Measurements from ENCODE around the gene XCL2. TPM values are rescaled to one million over a fixed set of nuclear protein-coding genes. Genes with fewer than 3 reads are reported as not detected.
A peak's percentile ranks its signal among the peaks of the same experiment; 100 is the strongest.
"Not testable (repeated sequence)": the region's sequence is repeated elsewhere in the genome, so short reads cannot be mapped to it uniquely, and the experiment has no call there.

The XCL2 gene
- total and polyA plus RNA-seq, 3 experiments from 2014 or later, result 90.6 to 350 (median 316) TPM

DNA sequence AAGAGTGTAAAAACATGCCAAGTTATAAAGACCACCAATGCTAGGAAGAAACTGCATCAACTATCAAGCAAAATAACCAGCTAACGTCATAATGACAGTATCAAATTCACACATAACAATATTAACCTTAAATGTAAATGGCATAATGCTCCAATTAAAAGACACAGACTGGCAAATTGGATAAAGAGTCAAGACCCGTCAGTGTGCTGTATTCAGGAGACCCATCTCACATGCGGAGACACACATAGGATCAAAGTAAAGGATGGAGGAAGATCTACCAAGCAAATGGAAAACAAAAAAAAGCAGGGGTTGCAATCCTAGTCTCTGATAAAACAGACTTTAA lies 2.7 kb upstream of the XCL2 start:
- H3K4me1 ChIP-seq (ENCODE audit: insufficient read depth, low read length); H3K27ac Mint-ChIP-seq; H3K9me3 Mint-ChIP-seq; H3K4me3 ChIP-seq (ENCODE audit: low read length); H3K36me3 ChIP-seq (ENCODE audit: insufficient read depth, low read length); POLR2A ChIA-PET; H3K4me3 Mint-ChIP-seq; H3K9me3 ChIP-seq (ENCODE audit: low read length); H3K27ac ChIP-seq (ENCODE audit: low read depth, low read length); H3K27me3 Mint-ChIP-seq; DNase-seq; H3K27me3 ChIP-seq (ENCODE audit: insufficient read depth, low read length, poor library complexity, severe bottlenecking); CTCF ChIA-PET: not testable (repeated sequence)
- Mint-ChIP-seq H3K4me1 (peaks cover 29 to 34% (median 32%) of the 10 kb centered on the region in 3 donors), H3K36me3 (peaks cover 2 to 19% (median 5%) of the 10 kb centered on the region in 3 donors)

DNA sequence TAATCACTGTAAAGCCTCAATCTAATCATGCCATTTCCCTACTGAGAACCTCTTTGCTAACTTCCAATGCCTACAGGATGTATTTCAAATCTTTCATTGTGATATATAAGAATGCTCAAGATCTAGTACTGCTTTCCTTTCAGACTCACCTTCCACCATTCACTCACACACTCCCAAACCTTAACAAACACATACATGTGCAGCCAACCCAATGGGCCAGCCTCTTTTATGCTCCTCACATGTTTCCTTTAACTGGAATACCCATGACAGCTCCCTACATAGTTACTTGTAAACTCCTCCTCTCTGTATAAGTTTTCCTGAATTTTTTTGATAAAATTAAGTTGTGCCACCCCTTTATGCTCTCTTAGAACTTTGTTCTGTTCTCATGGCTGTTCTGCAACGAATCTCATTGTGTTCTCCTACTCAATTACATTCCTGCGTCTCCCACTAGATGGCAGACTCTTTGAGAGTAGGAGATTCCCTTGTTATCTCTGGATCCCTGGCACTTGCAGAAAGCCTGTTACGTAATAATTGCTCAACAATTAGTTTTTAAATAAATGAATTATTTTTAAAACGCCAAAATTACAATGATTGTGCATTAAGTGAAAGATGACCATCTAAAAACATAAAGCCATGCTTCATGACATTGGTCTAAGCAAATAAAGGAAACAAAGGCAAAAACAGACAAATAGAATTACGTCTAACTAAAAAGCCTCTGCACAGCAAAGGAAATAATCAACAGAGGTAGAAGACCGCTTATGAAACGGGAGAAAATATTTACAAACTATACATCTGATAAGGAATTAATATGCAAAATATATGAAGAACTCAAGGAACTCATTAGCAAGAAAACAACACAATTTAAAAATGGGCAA lies 2.1 kb upstream of the XCL2 start:
- peak overlapping the region in 1 of 7 donors; percentile 42 for H3K4me3 Mint-ChIP-seq
- H3K27ac ChIP-seq (ENCODE audit: low read depth, low read length); H3K4me3 ChIP-seq (ENCODE audit: low read length); H3K36me3 ChIP-seq (ENCODE audit: insufficient read depth, low read length); H3K9me3 Mint-ChIP-seq; DNase-seq; H3K4me1 ChIP-seq (ENCODE audit: insufficient read depth, low read length); POLR2A ChIA-PET; H3K9me3 ChIP-seq (ENCODE audit: low read length); H3K27me3 Mint-ChIP-seq; CTCF ChIA-PET; H3K27me3 ChIP-seq (ENCODE audit: insufficient read depth, low read length, poor library complexity, severe bottlenecking): not testable (repeated sequence)
- peaks cover 2 to 22% (median 9%) of the 10 kb centered on the region in 3 donors for H3K36me3 Mint-ChIP-seq
- H3K27ac Mint-ChIP-seq, result peak overlapping the region in 2 of 8 donors; percentile 1 to 36
- H3K4me1 Mint-ChIP-seq, result peaks cover 31 to 40% (median 38%) of the 10 kb centered on the region in 3 donors

- H3K9me3 ChIP-seq (ENCODE audit: low read length); H3K9me3 Mint-ChIP-seq; H3K27ac ChIP-seq (ENCODE audit: low read depth, low read length); H3K4me3 ChIP-seq (ENCODE audit: low read length); H3K27me3 Mint-ChIP-seq; DNase-seq; POLR2A ChIA-PET; H3K27me3 ChIP-seq (ENCODE audit: insufficient read depth, low read length, poor library complexity, severe bottlenecking); H3K36me3 ChIP-seq (ENCODE audit: insufficient read depth, low read length); CTCF ChIA-PET; H3K4me1 ChIP-seq (ENCODE audit: insufficient read depth, low read length): not testable (repeated sequence)
- Mint-ChIP-seq H3K36me3 (peaks cover 4 to 23% (median 21%) of the 10 kb centered on the region in 3 donors), H3K4me1 (peaks cover 29 to 59% (median 58%) of the 10 kb centered on the region in 3 donors), H3K4me3 (peak overlapping the region; percentile 78 to 99 (median 84)), H3K27ac (peak overlapping the region in 7 of 8 donors; percentile 18 to 94 (median 78))
These were observed 819 bp downstream of the XCL2 start for GRCh38 chr1:168542978-168543377.

- POLR2A ChIA-PET; H3K4me3 ChIP-seq (ENCODE audit: low read length); H3K27ac ChIP-seq (ENCODE audit: low read depth, low read length); CTCF ChIA-PET; H3K27me3 Mint-ChIP-seq; H3K9me3 ChIP-seq (ENCODE audit: low read length); H3K36me3 ChIP-seq (ENCODE audit: insufficient read depth, low read length); DNase-seq; H3K27me3 ChIP-seq (ENCODE audit: insufficient read depth, low read length, poor library complexity, severe bottlenecking): not testable (repeated sequence)
- peaks cover 14% of the 10 kb centered on the region for H3K4me1 ChIP-seq (ENCODE audit: insufficient read depth, low read length)
- H3K4me1 Mint-ChIP-seq, result peaks cover 50 to 78% (median 77%) of the 10 kb centered on the region in 3 donors
- H3K36me3 Mint-ChIP-seq, result peaks cover 2 to 29% (median 19%) of the 10 kb centered on the region in 3 donors
- peak overlapping the region in 2 of 8 donors; percentile 23 to 60 for H3K27ac Mint-ChIP-seq
- H3K9me3 Mint-ChIP-seq, result peaks cover 0 to 12% (median 8%) of the 10 kb centered on the region in 5 donors
- peak overlapping the region in 3 of 7 donors; percentile 17 to 99 (median 95) for H3K4me3 Mint-ChIP-seq
These were observed 3.0 kb downstream of the XCL2 start for GRCh38 chr1:168540798-168541197.

DNA sequence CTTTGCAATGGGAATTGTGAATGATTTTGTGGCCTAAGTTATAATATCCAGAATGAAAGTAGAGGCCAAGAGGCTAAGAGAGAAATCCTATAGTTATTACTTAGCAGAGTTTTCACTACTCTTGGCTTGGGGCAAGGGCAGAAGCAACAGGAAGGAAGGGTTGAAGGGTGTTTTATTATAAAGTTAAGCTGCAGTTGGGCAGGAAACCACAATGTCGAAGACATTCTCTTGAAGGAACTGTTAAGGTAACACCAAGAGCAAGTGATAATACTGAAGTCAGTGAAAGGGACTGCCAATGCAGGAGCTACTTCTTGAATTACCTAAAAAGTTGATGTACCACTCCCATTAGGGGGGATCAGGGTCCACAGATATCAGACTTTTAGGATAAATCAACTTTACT lies 8.3 kb downstream of the XCL2 start:
- Histone ChIP-seq H3K27me3 (ENCODE audit: insufficient read depth, low read length, poor library complexity, severe bottlenecking) (no peaks in the 10 kb centered on the region), H3K27ac (ENCODE audit: low read depth, low read length) (no peak overlapping the region), H3K9me3 (ENCODE audit: low read length) (no peaks in the 10 kb centered on the region), H3K36me3 (ENCODE audit: insufficient read depth, low read length) (no peaks in the 10 kb centered on the region), H3K4me3 (ENCODE audit: low read length) (peak overlapping the region; percentile 9), H3K4me1 (ENCODE audit: insufficient read depth, low read length) (peaks cover 63% of the 10 kb centered on the region)
- H3K27me3 Mint-ChIP-seq, result no peaks in the 10 kb centered on the region
- DNase-seq, result peak in 3 of 5 donors; percentile 56 to 66 (median 58)
- H3K4me3 Mint-ChIP-seq, result peak overlapping the region; percentile 14 to 79 (median 74)
- ChIA-PET POLR2A (interaction anchor here (1.1 to 1.9 kb wide), 4 partner anchors 9 to 193 kb away, joined by 4 to 11 read pairs (median 4); no protein-coding TSS in a partner anchor), CTCF (interaction anchor here (0.8 to 2.4 kb wide), 9 partner anchors 12 to 192 kb away, joined by 3 to 11 read pairs (median 3); no protein-coding TSS in a partner anchor)
- H3K36me3 Mint-ChIP-seq, result peaks cover 0 to 18% (median 14%) of the 10 kb centered on the region in 3 donors
- peak overlapping the region; percentile 68 to 96 (median 82) for H3K27ac Mint-ChIP-seq
- peaks cover 0 to 11% (median 8%) of the 10 kb centered on the region in 5 donors for H3K9me3 Mint-ChIP-seq
- peaks cover 70 to 91% (median 91%) of the 10 kb centered on the region in 3 donors for H3K4me1 Mint-ChIP-seq

DNA sequence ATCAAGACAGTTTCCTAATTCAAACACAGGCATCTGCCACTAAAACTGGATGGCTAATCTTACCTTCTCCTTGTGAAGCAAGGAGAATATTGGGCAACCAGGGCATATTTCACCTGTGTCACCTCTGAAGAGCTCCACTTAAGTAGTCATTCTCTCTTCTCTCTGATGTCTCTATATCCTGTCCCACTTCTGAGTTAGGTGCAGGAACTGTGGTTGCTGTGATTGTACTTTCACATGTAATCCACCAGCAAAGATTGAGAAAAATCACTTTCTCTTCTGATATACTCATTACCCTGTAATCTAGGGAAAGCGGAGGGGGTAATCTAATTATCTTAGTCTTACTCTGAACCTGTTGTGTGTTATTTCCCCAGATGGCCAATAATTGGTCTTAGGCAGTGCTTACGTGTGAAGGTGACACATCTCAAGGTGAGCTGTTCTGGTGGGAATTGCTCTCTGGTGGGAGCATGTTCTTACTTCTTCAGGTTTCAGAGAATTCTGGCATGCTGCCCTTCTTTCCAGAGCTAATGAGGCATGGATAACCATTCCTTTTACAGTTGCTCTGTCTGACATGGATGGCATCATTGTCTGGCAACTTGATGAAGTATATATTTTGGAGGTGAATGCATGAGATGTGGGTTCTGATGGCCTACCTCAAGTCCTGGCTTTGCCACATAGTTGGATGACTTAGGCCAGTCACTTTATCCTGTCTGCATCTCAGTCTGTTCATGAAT lies 12.0 kb downstream of the XCL2 start:
- Mint-ChIP-seq H3K27ac (peak overlapping the region; percentile 11 to 92 (median 74)), H3K27me3 (no peaks in the 10 kb centered on the region), H3K4me1 (peaks cover 66 to 73% (median 73%) of the 10 kb centered on the region in 3 donors), H3K4me3 (peak overlapping the region in 6 of 7 donors; percentile 21 to 80 (median 52)), H3K9me3 (no peaks in the 10 kb centered on the region), H3K36me3 (no peaks in the 10 kb centered on the region)
- Histone ChIP-seq H3K27me3 (ENCODE audit: insufficient read depth, low read length, poor library complexity, severe bottlenecking) (no peaks in the 10 kb centered on the region), H3K9me3 (ENCODE audit: low read length) (no peaks in the 10 kb centered on the region), H3K36me3 (ENCODE audit: insufficient read depth, low read length) (no peaks in the 10 kb centered on the region), H3K4me1 (ENCODE audit: insufficient read depth, low read length) (peaks cover 65% of the 10 kb centered on the region), H3K27ac (ENCODE audit: low read depth, low read length) (no peak overlapping the region), H3K4me3 (ENCODE audit: low read length) (peak overlapping the region; percentile 3)
- POLR2A ChIA-PET, result interaction anchor here (1.7 kb wide), 1 partner anchor 10 kb away, joined by 4 read pairs; no protein-coding TSS in a partner anchor
- CTCF ChIA-PET, result interaction anchor here (0.9 to 1.6 kb wide), 3 partner anchors 10 to 88 kb away, joined by 3 to 7 read pairs (median 3); no protein-coding TSS in a partner anchor
- peak in 2 of 5 donors; percentile 56 to 59 for DNase-seq

- Mint-ChIP-seq H3K9me3 (peaks cover 0 to under 1% (median 0%) of the 10 kb centered on the region in 5 donors), H3K4me1 (peaks cover 46 to 56% (median 52%) of the 10 kb centered on the region in 3 donors), H3K27me3 (no peaks in the 10 kb centered on the region), H3K4me3 (no peak overlapping the region), H3K36me3 (peaks cover 0 to 3% (median 0%) of the 10 kb centered on the region in 3 donors), H3K27ac (peak overlapping the region in 2 of 8 donors; percentile 67 to 68)
- H3K9me3 ChIP-seq (ENCODE audit: low read length), result no peaks in the 10 kb centered on the region
- no peak overlapping the region for H3K27ac ChIP-seq (ENCODE audit: low read depth, low read length)
- no peaks in the 10 kb centered on the region for H3K27me3 ChIP-seq (ENCODE audit: insufficient read depth, low read length, poor library complexity, severe bottlenecking)
- peaks cover 45% of the 10 kb centered on the region for H3K4me1 ChIP-seq (ENCODE audit: insufficient read depth, low read length)
- no peak overlapping the region for H3K4me3 ChIP-seq (ENCODE audit: low read length)
- ChIA-PET CTCF (no interaction called here), POLR2A (no interaction called here)
- H3K36me3 ChIP-seq (ENCODE audit: insufficient read depth, low read length), result no peaks in the 10 kb centered on the region
- DNase-seq, result no peak
These were observed 14.3 kb downstream of the XCL2 start for GRCh38 chr1:168529518-168529917.

Measured in CD8-positive, alpha-beta memory T cell (primary cell).